Choroid plexus epithelial cell (primary cell): Measurements from ENCODE around the gene VPS4A.

Experiments
- DNase-seq: peaks from one replicate; pipeline ENCODE4 v3.0.0-alpha.2; 2010; ENCODE audit warnings: low read depth
- H3K4me3 ChIP-seq: 2 replicates; pipeline ENCODE4 v1.5.1; 2011; ENCODE audit warnings: low read depth, mild to moderate bottlenecking, control low read depth, low read length, moderate library complexity
- TF ChIP-seq, protein P1 (sequence below): conservative IDR thresholded peaks from 2 replicates; pipeline ENCODE4 v1.5.1; 2011; ENCODE audit warnings: low read depth, mild to moderate bottlenecking, control low read depth, inconsistent platforms, low read length, moderate library complexity

VPS4A gene

GRCh38 chr16:69365901-69366300 lies 54.8 kb downstream of the VPS4A start:
- no peak for DNase-seq
- TF ChIP-seq, protein P1, sequence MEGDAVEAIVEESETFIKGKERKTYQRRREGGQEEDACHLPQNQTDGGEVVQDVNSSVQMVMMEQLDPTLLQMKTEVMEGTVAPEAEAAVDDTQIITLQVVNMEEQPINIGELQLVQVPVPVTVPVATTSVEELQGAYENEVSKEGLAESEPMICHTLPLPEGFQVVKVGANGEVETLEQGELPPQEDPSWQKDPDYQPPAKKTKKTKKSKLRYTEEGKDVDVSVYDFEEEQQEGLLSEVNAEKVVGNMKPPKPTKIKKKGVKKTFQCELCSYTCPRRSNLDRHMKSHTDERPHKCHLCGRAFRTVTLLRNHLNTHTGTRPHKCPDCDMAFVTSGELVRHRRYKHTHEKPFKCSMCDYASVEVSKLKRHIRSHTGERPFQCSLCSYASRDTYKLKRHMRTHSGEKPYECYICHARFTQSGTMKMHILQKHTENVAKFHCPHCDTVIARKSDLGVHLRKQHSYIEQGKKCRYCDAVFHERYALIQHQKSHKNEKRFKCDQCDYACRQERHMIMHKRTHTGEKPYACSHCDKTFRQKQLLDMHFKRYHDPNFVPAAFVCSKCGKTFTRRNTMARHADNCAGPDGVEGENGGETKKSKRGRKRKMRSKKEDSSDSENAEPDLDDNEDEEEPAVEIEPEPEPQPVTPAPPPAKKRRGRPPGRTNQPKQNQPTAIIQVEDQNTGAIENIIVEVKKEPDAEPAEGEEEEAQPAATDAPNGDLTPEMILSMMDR, result no peak
- no peak overlapping the region for H3K4me3 ChIP-seq

DNA sequence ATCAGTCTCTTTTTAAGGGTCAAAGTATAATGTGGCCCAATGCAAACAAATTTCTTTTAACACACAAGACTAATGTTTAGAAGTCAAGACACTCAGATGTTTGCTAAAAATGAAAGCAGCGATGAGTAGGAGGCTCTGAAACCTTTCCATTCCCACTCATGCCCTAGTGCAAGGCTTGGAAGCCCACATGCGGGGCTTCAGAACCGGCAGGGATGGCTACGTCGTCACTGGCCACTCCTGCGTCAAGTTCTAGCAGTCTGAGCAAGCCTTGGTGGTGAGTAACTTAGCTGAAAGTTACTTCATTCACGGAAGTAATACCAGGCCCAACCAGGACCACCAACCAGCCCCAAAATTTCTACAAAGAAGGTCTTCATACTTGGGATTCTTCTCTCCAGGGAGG lies 55.3 kb downstream of the VPS4A start:
- no peak for DNase-seq
- H3K4me3 ChIP-seq, result no peak overlapping the region
- TF ChIP-seq, protein P1, result no peak

DNA sequence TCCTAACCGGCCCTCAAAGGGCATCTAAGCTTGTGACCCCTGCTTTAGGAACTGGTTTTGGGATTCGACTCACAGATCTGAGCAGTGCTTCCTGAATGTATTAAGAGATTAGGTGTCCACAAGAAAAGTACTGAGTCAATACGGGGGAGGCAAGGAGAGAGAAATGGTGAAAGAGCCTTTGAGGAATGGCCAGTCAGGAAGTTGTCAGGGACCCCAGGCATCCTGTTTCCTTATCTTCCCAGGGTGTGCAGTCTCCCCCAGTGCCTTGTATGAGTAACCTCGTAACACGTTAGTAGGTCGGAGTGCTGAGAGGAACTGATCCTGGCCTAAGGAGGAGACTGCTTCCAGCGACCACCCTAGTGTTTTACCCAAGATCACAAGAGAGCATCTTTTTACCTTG lies 56.8 kb downstream of the VPS4A start:
- peak; percentile 43 for DNase-seq
- H3K4me3 ChIP-seq, result no peak overlapping the region
- TF ChIP-seq, protein P1, result no peak

DNA sequence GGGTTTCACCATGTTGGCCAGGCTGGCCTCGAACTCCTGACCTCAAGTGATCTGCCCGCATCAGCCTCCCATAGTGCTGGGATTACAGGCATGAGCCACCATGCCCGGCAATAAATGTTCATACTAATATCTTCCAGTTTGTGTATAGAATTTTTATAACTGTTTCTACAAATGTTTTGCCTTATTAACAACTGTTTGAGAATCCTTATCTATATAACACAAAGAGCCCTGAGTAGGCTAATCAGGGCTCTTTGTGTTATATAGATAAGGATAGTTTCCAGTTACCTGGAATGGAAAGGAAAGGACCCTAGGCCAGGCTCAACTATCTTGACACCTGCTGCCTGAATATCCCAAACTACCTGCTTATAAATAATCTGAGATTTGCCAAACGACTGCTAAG lies 57.7 kb downstream of the VPS4A start:
- TF ChIP-seq, protein P1, result no peak
- no peak for DNase-seq
- H3K4me3 ChIP-seq, result no peak overlapping the region

DNA sequence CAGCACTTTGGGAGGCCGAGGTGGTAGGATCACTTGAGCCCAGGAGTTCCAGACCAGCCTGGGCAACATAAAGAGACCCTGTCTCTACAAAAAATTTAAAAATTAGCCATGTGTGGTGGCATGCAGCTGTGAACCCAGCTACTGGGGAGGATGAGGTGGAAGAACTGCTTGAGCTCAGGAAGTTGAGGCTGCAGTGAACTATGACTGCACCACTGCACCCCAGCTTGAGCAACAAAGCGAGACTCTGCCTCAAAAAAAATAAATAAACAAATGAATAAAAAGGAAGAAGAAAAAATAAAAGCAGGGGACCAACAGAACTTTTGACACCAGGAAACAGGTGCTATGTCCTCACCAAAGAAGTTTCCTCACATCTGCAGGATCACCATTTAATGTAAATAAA lies 60.4 kb downstream of the VPS4A start:
- H3K4me3 ChIP-seq, result no peak overlapping the region
- DNase-seq, result no peak
- TF ChIP-seq, protein P1, result no peak

GRCh38 chr16:69373019-69373418 lies 61.9 kb downstream of the VPS4A start:
- H3K4me3 ChIP-seq, result no peak overlapping the region
- TF ChIP-seq, protein P1, result no peak
- DNase-seq, result no peak
